Loucy (cell line): ENCODE results near the gene NLGN4X.

Source experiments
- CTCF ChIP-seq: fragments of 200-600 bp; sonication (generic); conservative IDR thresholded peaks from 2 replicates; pipeline ENCODE4 v1.5.1; 2014; ENCODE audit warnings: mild to moderate bottlenecking, antibody characterized with exemption, low read length
- EZH2phosphoT487 ChIP-seq: fragments of 200-600 bp; IDR thresholded peaks from 2 replicates; pipeline ENCODE4 v1.6.1; 2018; ENCODE audit warnings: antibody characterized with exemption, mild to moderate bottlenecking, moderate library complexity, borderline replicate concordance

- TF ChIP-seq CTCF (no peak), EZH2phosphoT487 (no peak)
Observed at GRCh38 chrX:5971300-5971699, 257.4 kb downstream of the NLGN4X start.
